Right ventricle myocardium inferior (tissue), 1 donor: ENCODE results near the gene MPPED1. TPM values are rescaled to one million over a fixed set of nuclear protein-coding genes. Genes with fewer than 3 reads are reported as not detected.

Experiments used
- ATAC-seq: fragments of 200-7000 bp; cut with Tn5 transposase; one replicate; pipeline ENCODE4 v1.9.1; 2020; ENCODE audit warnings: mild to moderate bottlenecking, moderate library complexity
- DNase-seq: peaks from one replicate; pipeline ENCODE4 v3.0.0; 2021; ENCODE audit errors: missing footprints
- intact Hi-C: fragments of 100-400 bp; cut with DNase I; formaldehyde crosslinking; loops from one replicate; pipeline ENCODE4 v1.11.0; 2022
- total RNA-seq: library from RNA; stranded (reverse); fragmentation: NEBNext Ultra II Directional; extraction: Animal tissue kit (Norgen Biotek cat#: 25700); gene quantifications from one replicate; pipeline ENCODE4 v1.2.1, GENCODE V29; 2021
- donor health status: DM: no; HTN: yes; CAD: no; lungs with severe emphysema.

Gene MPPED1
- total RNA-seq, 1 donor from 2014 or later: not detected

DNA sequence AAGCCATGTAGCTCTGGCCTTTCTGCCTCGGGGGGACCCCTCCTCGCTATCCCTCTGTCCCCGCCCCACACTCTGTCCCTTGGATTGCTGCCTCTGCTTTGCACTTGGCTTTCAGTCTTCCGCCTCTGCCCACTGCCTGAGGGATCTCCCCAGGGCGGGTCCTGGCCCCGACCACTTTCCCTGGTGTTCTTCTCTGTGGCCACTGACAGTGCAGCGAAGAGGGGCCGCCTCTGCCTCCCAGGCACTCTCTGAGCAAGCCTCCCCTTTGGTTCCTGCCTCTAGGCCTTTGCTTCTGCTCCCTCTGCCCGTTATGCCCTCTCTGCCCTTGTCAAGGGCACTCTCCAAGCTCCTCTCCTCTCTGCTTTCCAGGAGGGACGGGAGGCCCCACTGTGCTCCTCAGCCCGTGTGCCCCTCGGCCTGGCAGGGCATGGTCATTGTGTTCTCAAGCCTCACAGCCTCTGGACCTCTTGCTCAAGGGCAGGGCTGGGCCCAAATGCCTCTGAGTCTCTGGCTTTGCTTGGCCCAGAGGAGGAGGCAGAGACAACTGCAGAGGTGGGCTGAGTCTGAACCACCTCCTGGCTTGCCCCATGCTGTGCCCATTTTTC lies 5.5 kb upstream of the MPPED1 start:
- no peak for ATAC-seq
- intact Hi-C loops: no loop called here
- DNase-seq: no peak

DNA sequence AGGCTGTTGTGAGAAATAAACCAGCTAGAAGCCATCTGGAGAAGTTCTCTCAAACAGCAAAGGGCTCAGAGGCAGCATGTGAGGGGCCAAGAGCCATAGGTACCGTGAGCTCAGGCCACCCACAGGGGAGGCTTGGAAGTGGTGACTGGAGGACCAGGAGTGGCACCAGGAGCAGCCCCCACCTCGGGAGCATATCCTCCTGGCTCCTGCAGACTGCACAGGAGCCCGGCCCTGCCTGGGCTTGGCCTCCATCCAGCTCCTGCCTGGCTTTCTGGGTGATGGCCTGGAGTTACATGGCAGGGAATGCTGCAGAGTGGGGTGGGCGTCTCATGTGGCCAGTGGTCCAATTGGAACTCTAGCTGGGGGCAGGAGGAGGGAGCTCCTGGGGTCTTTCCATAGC lies 4.2 kb upstream of the MPPED1 start:
- ATAC-seq (no peak), DNase-seq (no peak)
- intact Hi-C loops: no loop called here

DNA sequence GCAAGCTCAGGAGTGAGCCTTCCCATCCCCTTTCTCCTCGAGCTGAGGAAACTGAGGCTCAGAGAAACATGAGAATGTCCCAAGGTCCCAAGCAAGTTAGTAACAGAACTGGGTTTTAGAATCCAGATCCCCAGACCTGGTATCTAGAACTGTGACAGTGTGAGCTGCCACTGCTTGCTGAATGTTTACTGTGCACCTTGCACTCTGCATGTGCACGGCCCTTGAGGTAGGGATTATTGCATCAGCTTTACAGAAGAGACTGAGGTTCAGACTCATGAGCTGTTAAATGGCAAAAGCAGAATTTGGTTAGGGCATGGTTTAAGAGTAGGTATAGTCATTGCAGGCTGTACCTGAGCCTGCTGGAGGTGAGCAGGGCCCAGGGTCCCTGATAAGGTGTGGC lies 3.8 kb upstream of the MPPED1 start:
- DNase-seq: no peak
- intact Hi-C loops: no loop called here
- no peak for ATAC-seq

- DNase-seq (no peak), ATAC-seq (no peak)
- intact Hi-C loops: no loop called here
Observed at GRCh38 chr22:43409046-43409445, 2.8 kb upstream of the MPPED1 start.

GRCh38 chr22:43409800-43410199 lies 2.0 kb upstream of the MPPED1 start:
- no peak for DNase-seq
- intact Hi-C loops: no loop called here

DNA sequence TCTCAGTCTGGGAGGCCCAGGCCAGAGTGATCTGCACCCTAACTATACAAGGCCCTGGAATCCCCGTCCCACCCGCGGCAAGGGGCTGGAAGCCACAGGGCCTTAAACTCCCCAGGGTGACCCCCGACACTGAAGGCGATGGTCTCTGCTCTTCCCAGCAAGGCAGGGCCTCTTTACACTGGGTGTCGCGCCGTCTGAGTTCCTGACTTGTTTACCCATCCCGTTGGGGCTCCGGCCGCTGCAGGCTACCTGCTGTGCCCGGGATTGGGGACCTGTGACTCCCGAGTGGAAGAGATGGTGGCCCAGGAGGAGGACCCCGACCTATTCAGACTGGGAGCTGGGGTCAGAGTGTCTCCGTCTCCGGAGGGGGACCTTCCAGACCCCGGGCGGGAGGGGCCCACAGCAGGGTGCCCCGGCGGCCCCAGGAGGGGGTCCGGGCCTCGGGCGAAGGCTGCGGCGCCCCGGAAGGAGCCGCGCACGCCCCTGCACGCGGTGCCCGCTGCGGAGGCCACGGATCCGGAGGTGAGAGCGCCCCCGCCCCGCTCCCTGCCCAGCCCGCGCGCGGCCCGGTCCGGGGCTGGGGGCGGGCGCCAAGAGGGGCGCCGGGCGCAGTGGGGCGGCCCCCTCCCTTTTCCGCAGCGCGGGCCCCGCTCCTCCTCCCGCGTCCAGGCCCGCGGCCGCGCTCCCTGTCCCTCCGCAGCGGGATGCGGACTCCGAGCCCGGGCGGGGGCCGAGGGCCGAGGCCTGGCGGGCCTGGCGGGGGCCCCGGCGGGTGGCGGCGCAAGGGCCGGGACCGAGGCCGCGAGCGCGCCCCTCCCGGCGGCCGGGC lies 560 bp upstream of the MPPED1 start:
- intact Hi-C loops: no loop called here
- DNase-seq (no peak), ATAC-seq (no peak)

More at GRCh38 chr22:43409800-43410199, 2.0 kb upstream of the MPPED1 start:
- no peak for ATAC-seq

GRCh38 chr22:43412808-43413795 lies 1.3 kb downstream of the MPPED1 start:
- ATAC-seq (no peak), DNase-seq (no peak)

GRCh38 chr22:43413826-43414225 lies 2.0 kb downstream of the MPPED1 start:
- no peak for ATAC-seq
- DNase-seq: no peak
- intact Hi-C loops: no loop called here

More at GRCh38 chr22:43412808-43413795, 1.3 kb downstream of the MPPED1 start:
- intact Hi-C loops: no loop called here

DNA sequence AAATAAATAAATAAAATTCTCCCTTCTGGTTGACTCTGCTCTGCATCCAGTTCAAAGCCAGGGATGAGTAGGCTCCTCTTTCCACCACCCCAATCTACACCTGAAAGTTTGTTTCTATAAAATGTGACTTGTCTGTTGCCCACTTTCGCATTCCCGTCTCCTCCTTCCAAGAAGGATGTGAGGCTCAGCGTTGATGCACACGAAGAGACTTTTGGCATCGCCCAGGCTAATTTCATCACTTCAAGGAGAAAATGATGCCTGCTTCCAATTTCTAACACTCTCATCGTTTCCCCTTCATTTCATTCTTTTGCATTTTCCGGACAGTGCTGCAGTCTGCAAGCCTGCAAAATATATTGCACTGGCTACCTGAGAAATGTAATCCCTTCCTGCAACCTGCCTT lies 3.9 kb downstream of the MPPED1 start:
- intact Hi-C loops: no loop called here
- ATAC-seq (no peak), DNase-seq (no peak)

DNA sequence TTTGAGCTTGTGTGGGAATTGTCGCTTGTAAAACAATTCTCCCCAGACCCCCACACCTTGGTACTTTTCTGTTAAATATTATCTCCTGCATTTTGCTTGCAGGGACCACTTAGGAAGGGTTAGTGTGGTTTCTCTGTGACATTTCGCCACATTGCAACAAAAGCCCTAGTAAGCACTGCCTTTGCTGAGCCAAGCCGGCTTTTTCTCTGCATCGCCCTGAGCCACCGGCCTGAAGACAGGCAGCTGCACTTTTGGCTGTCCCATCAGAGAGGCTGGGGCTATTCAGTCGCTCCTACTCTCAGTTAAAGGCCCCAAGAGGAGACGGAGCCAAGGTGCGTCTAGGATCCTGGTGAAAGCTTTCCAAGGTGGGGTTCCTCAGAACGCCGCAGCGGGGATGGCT lies 5.7 kb downstream of the MPPED1 start:
- intact Hi-C loops: no loop called here
- no peak for ATAC-seq
- DNase-seq: peak; percentile 60

- DNase-seq (peak; percentile 9), ATAC-seq (no peak)
- intact Hi-C loops: no loop called here
Observed at GRCh38 chr22:43418079-43418825, 6.4 kb downstream of the MPPED1 start.

GRCh38 chr22:43419371-43420080 lies 7.7 kb downstream of the MPPED1 start:
- intact Hi-C loops: no loop called here
- peak; percentile 33 for DNase-seq
- no peak for ATAC-seq

- peak; percentile 30 for DNase-seq
- ATAC-seq: no peak
- intact Hi-C loops: no loop called here
Observed at GRCh38 chr22:43421046-43421665, 9.3 kb downstream of the MPPED1 start.

- intact Hi-C loops: no loop called here
- ATAC-seq (no peak), DNase-seq (peak; percentile 20)
Observed at GRCh38 chr22:43421914-43422615, 10.3 kb downstream of the MPPED1 start.

DNA sequence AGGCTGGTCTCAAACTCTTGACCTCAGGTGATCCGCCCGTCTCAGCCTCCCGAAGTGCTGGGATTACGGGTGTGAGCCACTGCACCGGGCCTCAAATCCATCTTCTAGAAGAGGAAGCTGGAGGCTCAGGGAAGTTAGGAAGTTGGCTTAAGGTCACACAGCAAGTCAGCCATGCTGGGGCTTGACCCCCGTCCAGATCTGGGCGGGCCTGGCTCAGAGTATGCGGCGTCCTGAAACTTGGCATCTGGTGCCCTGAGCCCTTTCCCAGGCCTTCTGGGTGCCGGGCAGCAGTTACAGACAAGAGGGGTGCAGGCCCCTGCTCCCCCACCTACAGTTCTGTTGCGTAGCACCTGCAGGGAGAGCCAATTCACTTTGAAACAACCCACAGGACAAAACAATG lies 11.2 kb downstream of the MPPED1 start:
- DNase-seq (peak; percentile 21), ATAC-seq (no peak)
- intact Hi-C loops: no loop called here

- intact Hi-C loops: no loop called here
- DNase-seq (no peak), ATAC-seq (no peak)
Observed at GRCh38 chr22:43424201-43424600, 12.4 kb downstream of the MPPED1 start.
